RWPE1 (cell line): ENCODE data around the gene EML5.

Source experiments
- CTCF ChIA-PET: fragments of 350-600 bp; sonication (Branson Sonifier 250); formaldehyde crosslinking; extraction: SDS; loops from one replicate; lab custom pipeline; 2021; lab: Yijun Ruan, JAX
- POLR2A ChIA-PET: fragments of 400-600 bp; formaldehyde crosslinking; extraction: SDS; loops from one replicate; lab custom pipeline; 2020; ENCODE audit warnings: antibody characterized with exemption; ENCODE audit not compliant: low non-redundant PET; lab: Yijun Ruan, JAX
- DNase-seq: peaks from one replicate; pipeline ENCODE4 v3.0.0; 2012; ENCODE audit warnings: low spot score
- H3K27ac ChIP-seq: fragments of 450-650 bp; 2 replicates; pipeline ENCODE4 v1.5.1; 2017
- TF ChIP-seq, protein P1 (sequence below): fragments of 450-650 bp; conservative IDR thresholded peaks from 2 replicates; pipeline ENCODE4 v1.5.1; 2017; ENCODE audit warnings: low read depth, mild to moderate bottlenecking

EML5 gene

DNA sequence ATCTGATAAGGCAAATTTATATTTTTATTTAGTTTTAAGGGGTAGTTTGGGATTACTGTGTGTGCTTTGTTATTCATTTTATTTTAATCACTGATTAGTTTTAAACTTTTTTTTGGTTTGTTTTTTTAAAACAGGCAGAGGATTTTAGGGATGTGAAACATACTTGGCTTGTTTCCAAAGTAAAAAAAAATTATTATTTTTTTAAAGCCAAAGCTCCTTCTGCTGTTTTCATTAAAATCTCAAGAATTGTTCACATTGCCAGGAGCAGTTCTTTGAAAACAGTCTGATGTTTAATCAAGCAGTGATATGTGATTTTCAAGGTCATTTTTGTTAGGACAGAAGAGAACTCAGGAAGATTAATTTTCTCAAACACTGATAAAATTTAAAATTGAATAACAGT is 42.9 kb upstream of the EML5 start:
- no peak for DNase-seq
- CTCF ChIA-PET: no interaction called here
- H3K27ac ChIP-seq: no peak overlapping the region
- TF ChIP-seq, protein P1, sequence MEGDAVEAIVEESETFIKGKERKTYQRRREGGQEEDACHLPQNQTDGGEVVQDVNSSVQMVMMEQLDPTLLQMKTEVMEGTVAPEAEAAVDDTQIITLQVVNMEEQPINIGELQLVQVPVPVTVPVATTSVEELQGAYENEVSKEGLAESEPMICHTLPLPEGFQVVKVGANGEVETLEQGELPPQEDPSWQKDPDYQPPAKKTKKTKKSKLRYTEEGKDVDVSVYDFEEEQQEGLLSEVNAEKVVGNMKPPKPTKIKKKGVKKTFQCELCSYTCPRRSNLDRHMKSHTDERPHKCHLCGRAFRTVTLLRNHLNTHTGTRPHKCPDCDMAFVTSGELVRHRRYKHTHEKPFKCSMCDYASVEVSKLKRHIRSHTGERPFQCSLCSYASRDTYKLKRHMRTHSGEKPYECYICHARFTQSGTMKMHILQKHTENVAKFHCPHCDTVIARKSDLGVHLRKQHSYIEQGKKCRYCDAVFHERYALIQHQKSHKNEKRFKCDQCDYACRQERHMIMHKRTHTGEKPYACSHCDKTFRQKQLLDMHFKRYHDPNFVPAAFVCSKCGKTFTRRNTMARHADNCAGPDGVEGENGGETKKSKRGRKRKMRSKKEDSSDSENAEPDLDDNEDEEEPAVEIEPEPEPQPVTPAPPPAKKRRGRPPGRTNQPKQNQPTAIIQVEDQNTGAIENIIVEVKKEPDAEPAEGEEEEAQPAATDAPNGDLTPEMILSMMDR: no peak
- POLR2A ChIA-PET: no interaction called here

DNA sequence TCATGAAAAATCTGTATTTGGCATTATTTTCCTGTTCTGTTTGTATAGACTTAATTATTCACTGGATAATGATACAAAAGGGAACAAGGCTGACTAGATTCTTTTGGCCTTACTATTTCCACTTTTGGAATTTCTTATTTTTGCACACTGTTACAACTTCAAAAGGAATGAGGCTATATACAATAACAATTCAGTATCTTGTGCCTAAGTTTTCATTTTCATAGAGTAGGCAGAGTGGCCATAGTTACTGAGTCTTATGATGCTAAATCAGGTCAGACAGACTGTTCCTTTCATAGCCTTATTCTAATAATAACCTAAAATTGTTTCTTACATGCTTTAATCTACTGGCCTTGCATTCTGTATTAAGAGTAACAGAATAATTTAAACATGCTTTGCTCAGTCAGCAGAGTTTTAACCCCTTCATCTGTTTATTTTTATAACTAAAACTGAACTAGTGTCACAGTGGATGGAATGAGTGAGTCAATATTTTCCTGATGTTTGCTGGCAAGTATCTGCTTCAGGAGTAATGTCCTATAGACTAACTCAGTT is 42.2 kb upstream of the EML5 start:
- TF ChIP-seq, protein P1: no peak
- POLR2A ChIA-PET: no interaction called here
- CTCF ChIA-PET: no interaction called here
- DNase-seq: no peak
- H3K27ac ChIP-seq: no peak overlapping the region

- ChIA-PET POLR2A (no interaction called here), CTCF (no interaction called here)
- H3K27ac ChIP-seq: peak overlapping the region; percentile 64
- peak; percentile 56 for DNase-seq
- TF ChIP-seq, protein P1: no peak
Observed at GRCh38 chr14:88831284-88831683, 38.5 kb upstream of the EML5 start.

DNA sequence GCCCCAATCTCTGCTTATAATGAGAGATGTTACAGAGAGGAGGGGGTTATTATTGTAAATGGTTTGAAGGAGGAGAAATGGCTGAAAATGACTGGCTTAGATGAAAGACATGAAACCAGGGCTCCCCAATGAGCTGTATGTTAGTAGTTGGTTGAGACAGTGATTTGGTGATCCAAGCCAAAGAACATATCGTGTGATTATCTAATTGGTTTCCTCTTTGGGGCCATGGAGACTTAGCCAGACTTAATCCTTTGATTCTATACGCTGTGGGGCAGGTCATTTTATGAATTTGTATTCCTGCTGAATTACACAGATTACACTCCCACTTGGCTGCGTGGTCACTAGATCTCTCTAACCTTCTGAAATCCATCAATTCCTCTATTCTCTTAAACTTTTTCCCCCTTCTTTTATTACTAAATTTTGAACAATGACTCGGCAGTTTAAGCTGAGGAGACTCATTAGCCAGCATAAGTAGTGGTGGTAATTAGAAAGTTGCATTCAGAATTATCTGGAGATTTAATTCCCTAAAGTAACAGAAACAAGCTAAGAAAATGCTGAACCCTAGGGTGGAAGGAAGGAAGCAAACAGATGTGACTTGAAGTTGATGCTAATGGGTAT is 37.0 kb upstream of the EML5 start:
- TF ChIP-seq, protein P1: no peak
- POLR2A ChIA-PET: no interaction called here

DNA sequence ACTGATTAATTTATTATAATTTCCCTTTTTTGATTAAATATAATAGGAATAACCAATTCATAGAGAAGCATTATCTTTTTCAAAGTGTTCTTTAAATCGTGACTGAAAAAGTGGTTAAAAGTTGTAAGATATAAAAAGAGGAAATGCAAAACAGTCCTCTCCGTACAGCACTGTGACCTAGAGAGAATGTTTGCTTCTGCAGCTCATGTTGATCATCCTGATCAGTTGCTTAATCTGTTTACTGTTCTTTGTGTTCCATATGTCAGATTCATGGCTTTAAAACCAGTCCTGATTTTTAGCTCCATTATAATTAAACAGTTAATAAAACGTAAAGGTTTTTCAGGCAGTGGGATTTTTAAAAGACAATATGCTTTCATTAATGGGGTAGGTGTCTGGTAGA is 36.4 kb upstream of the EML5 start:
- DNase-seq: no peak
- ChIA-PET CTCF (interaction anchor here (0.5 kb wide), 1 partner anchor 422 kb away, joined by 4 read pairs; no protein-coding TSS in a partner anchor), POLR2A (no interaction called here)
- TF ChIP-seq, protein P1: no peak
- H3K27ac ChIP-seq: no peak overlapping the region

More for the DNA sequence above, 37.0 kb upstream of the EML5 start:
- H3K27ac ChIP-seq: no peak overlapping the region
- no peak for DNase-seq
- CTCF ChIA-PET: interaction anchor here (0.5 to 0.6 kb wide), 2 partner anchors 421 to 962 kb away, joined by 3 to 4 read pairs; no protein-coding TSS in a partner anchor

DNA sequence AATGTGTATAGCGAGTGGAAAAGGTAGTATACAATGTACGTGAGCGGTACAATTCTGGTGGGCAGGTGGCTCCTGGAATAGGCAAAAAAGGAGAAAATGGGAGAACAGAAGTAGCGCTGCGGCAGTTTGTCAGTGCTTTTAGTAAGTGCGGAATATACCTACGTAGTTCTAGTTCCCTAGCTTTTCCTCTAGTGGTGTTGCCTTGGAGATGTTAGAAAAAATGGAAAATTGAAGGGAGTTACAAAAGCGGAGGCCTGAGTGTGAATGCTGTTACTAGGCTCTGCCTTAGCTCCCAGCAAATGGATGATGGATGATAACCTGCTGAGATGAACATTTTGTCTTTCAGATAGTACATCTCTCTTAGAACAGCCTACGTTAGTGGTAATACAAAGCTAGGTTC is 32.8 kb upstream of the EML5 start:
- no peak for DNase-seq
- TF ChIP-seq, protein P1: no peak
- H3K27ac ChIP-seq: no peak overlapping the region
- ChIA-PET CTCF (interaction anchor here (0.6 to 0.9 kb wide), 4 partner anchors 23 to 813 kb away, joined by 3 to 5 read pairs (median 3); no protein-coding TSS in a partner anchor), POLR2A (interaction anchor here (0.7 kb wide), 1 partner anchor 94 kb away, joined by 3 read pairs; no protein-coding TSS in a partner anchor)
